HT-29 (cell line): Measurements from ENCODE around the gene SDCCAG8. TPM values are rescaled to one million over a fixed set of nuclear protein-coding genes. Genes with fewer than 3 reads are reported as not detected.

Experiments
- DNase-seq: peaks from one replicate; pipeline ENCODE4 v3.0.0-alpha.2; 2015; ENCODE audit warnings: low spot score
- total RNA-seq: library from RNA; depleted of rRNA; stranded (reverse); fragments of >200 nt; shearing (Covaris generic); gene quantifications from 2 replicates; pipeline ENCODE4 v1.2.3, GENCODE V29; 2014

Gene SDCCAG8
- total RNA-seq, 1 experiment from 2014 or later = 9.7 TPM

- DNase-seq = peak; percentile 56
Measured at GRCh38 chr1:243254233-243254926, 1.5 kb upstream of the SDCCAG8 start.

- peak; percentile 97 for DNase-seq
Measured at GRCh38 chr1:243254927-243255790, 682 bp upstream of the SDCCAG8 start, which contains the start of gene CEP170. TSS of gene CEP170 (minus strand) at chr1:243255281. CDS start at chr1:243225280, 30,001 bp downstream.

GRCh38 chr1:243256590-243256989 is 749 bp downstream of the SDCCAG8 start:
- no peak for DNase-seq

GRCh38 chr1:243257189-243257588 is 1.3 kb downstream of the SDCCAG8 start:
- DNase-seq = no peak

- no peak for DNase-seq
Measured at GRCh38 chr1:243258731-243259130, 2.9 kb downstream of the SDCCAG8 start.

- no peak for DNase-seq
Measured at GRCh38 chr1:243260221-243260880, 4.5 kb downstream of the SDCCAG8 start.

GRCh38 chr1:243261390-243261789 is 5.5 kb downstream of the SDCCAG8 start:
- no peak for DNase-seq

GRCh38 chr1:243264717-243265116 is 8.9 kb downstream of the SDCCAG8 start:
- no peak for DNase-seq

- no peak for DNase-seq
Measured at GRCh38 chr1:243266231-243266630, 10.4 kb downstream of the SDCCAG8 start.

GRCh38 chr1:243267471-243267880 is 11.6 kb downstream of the SDCCAG8 start:
- peak; percentile 35 for DNase-seq

- peak; percentile 66 for DNase-seq
Measured at GRCh38 chr1:243267914-243268653, 12.2 kb downstream of the SDCCAG8 start.

GRCh38 chr1:243268751-243269460 is 13.1 kb downstream of the SDCCAG8 start:
- DNase-seq = peak; percentile 9

GRCh38 chr1:243269461-243269801 is 13.6 kb downstream of the SDCCAG8 start:
- no peak for DNase-seq

- no peak for DNase-seq
Measured at GRCh38 chr1:243270097-243270864, 14.4 kb downstream of the SDCCAG8 start.

- no peak for DNase-seq
Measured at GRCh38 chr1:243271996-243272395, 16.2 kb downstream of the SDCCAG8 start.

- no peak for DNase-seq
Measured at GRCh38 chr1:243272401-243272800, 16.6 kb downstream of the SDCCAG8 start.

- no peak for DNase-seq
Measured at GRCh38 chr1:243273506-243273905, 17.7 kb downstream of the SDCCAG8 start.

- DNase-seq = no peak
Measured at GRCh38 chr1:243273945-243274344, 18.1 kb downstream of the SDCCAG8 start.

GRCh38 chr1:243275316-243275715 is 19.5 kb downstream of the SDCCAG8 start:
- no peak for DNase-seq

GRCh38 chr1:243280571-243281129 is 24.8 kb downstream of the SDCCAG8 start:
- DNase-seq = no peak
